ENCODE data around the gene IL19. TPM values are rescaled to one million over a fixed set of nuclear protein-coding genes. Genes with fewer than 3 reads are reported as not detected.
"Not testable (repeated sequence)": the region's sequence is repeated elsewhere in the genome, so short reads cannot be mapped to it uniquely, and the experiment has no call there.

Gene IL19
- total RNA-seq, 6 experiments from 2014 or later, result not detected

DNA sequence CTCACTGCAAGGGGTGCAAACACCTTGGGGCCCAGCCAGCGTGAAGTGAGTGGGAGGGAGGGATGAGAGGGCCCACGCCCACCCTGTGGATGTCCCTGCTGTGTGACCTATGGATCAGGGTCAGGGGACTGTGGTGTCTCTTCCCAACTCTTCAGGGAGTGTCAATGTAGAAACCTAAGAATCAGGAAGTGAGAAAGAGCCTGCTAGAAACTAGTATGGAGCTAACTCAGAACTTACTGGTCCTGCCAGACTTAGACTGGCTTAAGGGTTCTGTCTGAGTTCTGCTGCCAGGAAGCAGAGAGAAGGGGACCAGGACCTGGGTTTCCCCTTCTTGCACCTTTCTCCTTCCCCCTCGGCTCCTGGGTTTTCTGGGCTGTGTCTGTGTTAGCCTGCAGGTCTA is 3.5 kb downstream of the IL19 start:
- Mint-ChIP-seq H3K36me3 (ENCODE audit: low read depth) (no peaks in the 10 kb centered on the region), H3K27ac (no peak overlapping the region), H3K4me1 (ENCODE audit: low read depth) (peaks cover 9% of the 10 kb centered on the region; the same call in 1 of the 2 replicates), H3K9me3 (no peaks in the 10 kb centered on the region), H3K27me3 (ENCODE audit: insufficient read depth) (peaks cover 39% of the 10 kb centered on the region), H3K4me3 (no peak overlapping the region)
- TF ChIP-seq, protein P1, sequence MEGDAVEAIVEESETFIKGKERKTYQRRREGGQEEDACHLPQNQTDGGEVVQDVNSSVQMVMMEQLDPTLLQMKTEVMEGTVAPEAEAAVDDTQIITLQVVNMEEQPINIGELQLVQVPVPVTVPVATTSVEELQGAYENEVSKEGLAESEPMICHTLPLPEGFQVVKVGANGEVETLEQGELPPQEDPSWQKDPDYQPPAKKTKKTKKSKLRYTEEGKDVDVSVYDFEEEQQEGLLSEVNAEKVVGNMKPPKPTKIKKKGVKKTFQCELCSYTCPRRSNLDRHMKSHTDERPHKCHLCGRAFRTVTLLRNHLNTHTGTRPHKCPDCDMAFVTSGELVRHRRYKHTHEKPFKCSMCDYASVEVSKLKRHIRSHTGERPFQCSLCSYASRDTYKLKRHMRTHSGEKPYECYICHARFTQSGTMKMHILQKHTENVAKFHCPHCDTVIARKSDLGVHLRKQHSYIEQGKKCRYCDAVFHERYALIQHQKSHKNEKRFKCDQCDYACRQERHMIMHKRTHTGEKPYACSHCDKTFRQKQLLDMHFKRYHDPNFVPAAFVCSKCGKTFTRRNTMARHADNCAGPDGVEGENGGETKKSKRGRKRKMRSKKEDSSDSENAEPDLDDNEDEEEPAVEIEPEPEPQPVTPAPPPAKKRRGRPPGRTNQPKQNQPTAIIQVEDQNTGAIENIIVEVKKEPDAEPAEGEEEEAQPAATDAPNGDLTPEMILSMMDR (IDR thresholded peaks at IDR 0.05), result no peak
- DNase-seq, result no peak

DNA sequence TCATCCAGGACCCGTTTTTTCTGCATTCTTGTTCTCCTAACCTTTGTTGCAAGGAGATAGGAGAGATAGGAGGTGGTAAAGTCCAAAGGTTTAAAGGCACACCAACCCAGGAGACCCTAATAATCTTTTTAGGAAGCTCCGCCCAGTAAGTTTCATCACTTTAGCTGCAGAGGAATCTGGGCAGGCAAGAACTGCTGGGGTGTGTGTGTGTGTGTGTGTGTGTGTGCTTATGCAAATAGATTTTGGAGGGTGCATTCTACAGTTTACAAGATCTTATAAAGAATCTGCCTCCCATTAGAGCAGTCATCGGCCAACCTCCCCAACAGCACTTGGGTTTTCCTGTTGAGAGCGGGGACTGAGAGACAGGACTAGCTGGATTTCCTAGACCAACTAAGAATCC is 5.7 kb downstream of the IL19 start:
- DNase-seq, result peak; percentile 18
- Mint-ChIP-seq H3K27ac (no peak overlapping the region), H3K4me3 (no peak overlapping the region), H3K4me1 (ENCODE audit: low read depth) (no peaks in the 10 kb centered on the region), H3K27me3 (ENCODE audit: insufficient read depth) (peaks cover 27% of the 10 kb centered on the region), H3K36me3 (ENCODE audit: low read depth) (no peaks in the 10 kb centered on the region), H3K9me3 (no peaks in the 10 kb centered on the region)
- TF ChIP-seq, protein P1 (IDR thresholded peaks at IDR 0.05), result no peak

DNA sequence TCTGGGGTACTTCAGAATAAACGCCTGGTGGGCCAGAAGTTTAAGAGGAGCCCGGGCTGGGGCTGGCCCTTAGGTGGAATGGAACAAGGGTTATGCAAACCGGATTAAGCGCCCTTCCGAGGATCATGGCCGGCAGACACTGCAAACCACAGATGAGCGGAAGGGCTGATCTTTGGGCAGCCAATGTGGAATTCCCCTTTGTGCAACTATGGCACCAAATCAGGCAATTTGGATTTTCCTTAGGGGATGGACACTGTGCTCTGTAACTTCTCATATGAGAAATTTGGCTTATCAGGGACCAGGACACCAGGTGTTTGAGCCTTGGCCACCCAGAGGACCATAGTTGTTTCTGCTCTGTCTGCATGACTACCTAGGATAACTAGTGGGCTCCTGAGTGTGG is 7.5 kb downstream of the IL19 start:
- Mint-ChIP-seq H3K4me3 (no peak overlapping the region), H3K27me3 (ENCODE audit: insufficient read depth) (peaks cover 16% of the 10 kb centered on the region), H3K27ac (no peak overlapping the region), H3K4me1 (ENCODE audit: low read depth) (no peaks in the 10 kb centered on the region), H3K36me3 (ENCODE audit: low read depth) (no peaks in the 10 kb centered on the region), H3K9me3 (no peaks in the 10 kb centered on the region)
- no peak for DNase-seq
- TF ChIP-seq, protein P1 (IDR thresholded peaks at IDR 0.05), result no peak

DNA sequence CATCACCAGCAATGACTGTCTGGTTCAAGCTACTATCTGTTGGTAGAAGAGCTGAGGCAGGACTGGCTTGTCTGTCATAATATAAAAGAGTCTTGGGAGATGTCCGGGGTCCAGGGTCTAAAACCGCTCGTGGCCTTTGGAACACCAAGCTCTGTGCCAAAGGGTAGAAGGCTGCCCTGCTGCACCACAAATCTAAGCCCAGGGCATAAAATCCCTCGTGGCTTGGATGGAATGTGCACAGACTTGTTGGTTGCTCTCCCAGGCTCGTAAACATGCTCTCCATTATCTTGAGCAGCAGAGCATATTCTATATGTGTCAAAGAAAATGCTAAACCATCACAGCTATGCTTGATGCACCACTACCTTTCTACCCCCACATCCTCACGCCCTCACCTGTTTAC is 8.3 kb downstream of the IL19 start:
- H3K27me3 Mint-ChIP-seq (ENCODE audit: insufficient read depth), result peaks cover 11% of the 10 kb centered on the region
- H3K4me3 Mint-ChIP-seq; H3K27ac Mint-ChIP-seq; H3K36me3 Mint-ChIP-seq (ENCODE audit: low read depth); DNase-seq; H3K9me3 Mint-ChIP-seq; H3K4me1 Mint-ChIP-seq (ENCODE audit: low read depth): not testable (repeated sequence)

DNA sequence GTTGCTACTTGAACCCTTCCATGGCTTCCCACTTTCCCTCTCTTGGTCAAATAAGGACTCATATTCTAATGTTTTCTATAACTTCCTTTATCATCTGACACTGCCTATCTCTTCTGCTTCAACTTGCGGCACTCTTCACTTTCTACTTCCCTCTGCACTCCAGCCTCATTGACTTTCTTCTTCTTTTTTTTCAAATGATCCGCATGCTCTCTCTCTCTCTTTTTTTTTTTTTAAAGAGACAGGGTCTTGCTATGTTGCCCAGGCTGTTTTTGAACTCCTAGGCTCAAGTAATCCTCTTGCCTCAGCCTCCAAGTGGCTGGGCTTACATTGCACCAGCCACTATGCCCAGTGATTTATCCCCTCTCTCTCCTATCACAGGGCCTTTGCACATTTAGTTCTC is 9.1 kb downstream of the IL19 start:
- H3K4me1 Mint-ChIP-seq (ENCODE audit: low read depth), result no peaks in the 10 kb centered on the region
- no peak for DNase-seq
- TF ChIP-seq, protein P1 (IDR thresholded peaks at IDR 0.05), result no peak
- no peak overlapping the region for H3K4me3 Mint-ChIP-seq
- peaks cover 4% of the 10 kb centered on the region for H3K27me3 Mint-ChIP-seq (ENCODE audit: insufficient read depth)
- H3K36me3 Mint-ChIP-seq (ENCODE audit: low read depth), result no peaks in the 10 kb centered on the region
- H3K27ac Mint-ChIP-seq, result no peak overlapping the region
- no peaks in the 10 kb centered on the region for H3K9me3 Mint-ChIP-seq

DNA sequence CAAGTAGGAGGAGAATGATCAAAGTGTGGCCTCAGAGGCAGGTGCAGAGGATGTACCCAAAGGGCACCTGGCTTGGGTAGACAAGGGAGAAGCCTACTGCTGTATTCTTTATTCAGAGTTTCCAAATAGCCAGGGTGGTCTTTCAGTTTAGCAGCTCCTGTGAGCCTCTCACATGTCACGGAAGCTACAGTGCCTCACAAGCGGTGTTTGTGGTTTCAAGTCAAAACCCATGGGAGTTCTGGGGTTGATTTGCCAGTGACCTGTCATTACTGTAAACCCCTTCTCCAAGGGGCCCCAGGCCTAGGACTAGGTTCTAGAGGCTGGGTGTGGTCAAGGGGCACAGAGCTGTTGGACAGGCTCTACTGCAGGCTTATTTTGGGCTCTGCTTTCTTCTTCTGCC is 11.9 kb downstream of the IL19 start:
- H3K27me3 Mint-ChIP-seq (ENCODE audit: insufficient read depth), result peaks cover 4% of the 10 kb centered on the region
- no peak for DNase-seq
- no peak overlapping the region for H3K27ac Mint-ChIP-seq
- H3K4me3 Mint-ChIP-seq, result no peak overlapping the region
- TF ChIP-seq, protein P1 (IDR thresholded peaks at IDR 0.05), result no peak
- no peaks in the 10 kb centered on the region for H3K4me1 Mint-ChIP-seq (ENCODE audit: low read depth)
- H3K9me3 Mint-ChIP-seq, result no peaks in the 10 kb centered on the region
- no peaks in the 10 kb centered on the region for H3K36me3 Mint-ChIP-seq (ENCODE audit: low read depth)
